Muscle layer of duodenum (tissue), 2 donors: ENCODE data around the gene DMD.
"Not testable (repeated sequence)": the region's sequence is repeated elsewhere in the genome, so short reads cannot be mapped to it uniquely, and the experiment has no call there.

ENCODE experiments used
- H3K27ac ChIP-seq: one replicate; pipeline ENCODE4 v1.7.0; 2013; ENCODE audit warnings: mild to moderate bottlenecking, low read length
- H3K27me3 ChIP-seq: one replicate; pipeline ENCODE4 v1.7.0; 2013; ENCODE audit warnings: low read depth, mild to moderate bottlenecking, control low read depth, low read length
- H3K36me3 ChIP-seq, 2 donors: one replicate each; pipeline ENCODE4 v1.7.0; 2013; ENCODE audit warnings: low read length in 2 of 2, control low read depth in 1 of 2, mild to moderate bottlenecking in 1 of 2; ENCODE audit not compliant: insufficient read depth in 2 of 2, control insufficient read depth in 1 of 2
- H3K4me1 ChIP-seq, 2 donors: one replicate each; pipeline ENCODE4 v1.7.0; 2013; ENCODE audit warnings: low read length in 2 of 2, mild to moderate bottlenecking in 2 of 2, control low read depth in 1 of 2, moderate library complexity in 1 of 2; ENCODE audit not compliant: insufficient read depth in 2 of 2, control insufficient read depth in 1 of 2
- H3K4me3 ChIP-seq, 2 donors: one replicate each; pipeline ENCODE4 v1.7.0; 2013; ENCODE audit warnings: low read length in 2 of 2, low read depth in 1 of 2, mild to moderate bottlenecking in 1 of 2
- H3K9me3 ChIP-seq, 2 donors: one replicate each; pipeline ENCODE4 v1.7.0; 2013; ENCODE audit warnings: low read length in 2 of 2, control low read depth in 1 of 2, mild to moderate bottlenecking in 1 of 2; ENCODE audit not compliant: control insufficient read depth in 1 of 2
- donor health status: healthy.

The DMD gene

GRCh38 chrX:31471229-31471628, 1740.1 kb downstream of the DMD start:
- H3K4me3 ChIP-seq, result no peak overlapping the region
- H3K9me3 ChIP-seq, result no peaks in the 10 kb centered on the region
- no peaks in the 10 kb centered on the region for H3K27me3 ChIP-seq
- no peaks in the 10 kb centered on the region for H3K36me3 ChIP-seq
- no peaks in the 10 kb centered on the region for H3K4me1 ChIP-seq
- H3K27ac ChIP-seq, result no peak overlapping the region

- not testable (repeated sequence) for H3K27ac ChIP-seq, H3K9me3 ChIP-seq, H3K4me3 ChIP-seq, H3K36me3 ChIP-seq, H3K27me3 ChIP-seq, H3K4me1 ChIP-seq
Measured at GRCh38 chrX:31470753-31471152, 1740.6 kb downstream of the DMD start.

- Histone ChIP-seq H3K9me3 (no peaks in the 10 kb centered on the region), H3K36me3 (no peaks in the 10 kb centered on the region), H3K27me3 (no peaks in the 10 kb centered on the region), H3K27ac (no peak overlapping the region), H3K4me1 (no peaks in the 10 kb centered on the region), H3K4me3 (no peak overlapping the region)
Measured at GRCh38 chrX:31464306-31464915, 1746.9 kb downstream of the DMD start.

- Histone ChIP-seq H3K27ac (no peak overlapping the region), H3K4me3 (no peak overlapping the region)
Measured at GRCh38 chrX:31461266-31461665, 1750.1 kb downstream of the DMD start.

GRCh38 chrX:31459361-31459760, 1752.0 kb downstream of the DMD start:
- H3K36me3 ChIP-seq, result no peaks in the 10 kb centered on the region
- no peaks in the 10 kb centered on the region for H3K4me1 ChIP-seq
- no peaks in the 10 kb centered on the region for H3K9me3 ChIP-seq
- H3K4me3 ChIP-seq, result no peak overlapping the region
- H3K27me3 ChIP-seq, result no peaks in the 10 kb centered on the region
- no peak overlapping the region for H3K27ac ChIP-seq

More at GRCh38 chrX:31461266-31461665, 1750.1 kb downstream of the DMD start:
- Histone ChIP-seq H3K4me1 (no peaks in the 10 kb centered on the region), H3K36me3 (no peaks in the 10 kb centered on the region), H3K9me3 (no peaks in the 10 kb centered on the region), H3K27me3 (no peaks in the 10 kb centered on the region)

- Histone ChIP-seq H3K4me1 (no peaks in the 10 kb centered on the region), H3K27ac (no peak overlapping the region), H3K4me3 (no peak overlapping the region), H3K27me3 (no peaks in the 10 kb centered on the region), H3K9me3 (no peaks in the 10 kb centered on the region), H3K36me3 (no peaks in the 10 kb centered on the region)
Measured at GRCh38 chrX:31449965-31450364, 1761.4 kb downstream of the DMD start.

GRCh38 chrX:31449081-31449480, 1762.3 kb downstream of the DMD start:
- no peaks in the 10 kb centered on the region for H3K9me3 ChIP-seq
- H3K4me1 ChIP-seq, result no peaks in the 10 kb centered on the region
- H3K4me3 ChIP-seq, result no peak overlapping the region
- no peaks in the 10 kb centered on the region for H3K36me3 ChIP-seq
- no peaks in the 10 kb centered on the region for H3K27me3 ChIP-seq
- H3K27ac ChIP-seq, result no peak overlapping the region

- Histone ChIP-seq H3K4me3 (no peak overlapping the region), H3K4me1 (no peaks in the 10 kb centered on the region), H3K9me3 (no peaks in the 10 kb centered on the region), H3K36me3 (no peaks in the 10 kb centered on the region), H3K27ac (no peak overlapping the region), H3K27me3 (no peaks in the 10 kb centered on the region)
Measured at GRCh38 chrX:31445542-31445941, 1765.8 kb downstream of the DMD start.

- H3K27ac ChIP-seq, result no peak overlapping the region
- H3K9me3 ChIP-seq, result no peaks in the 10 kb centered on the region
- no peaks in the 10 kb centered on the region for H3K27me3 ChIP-seq
- H3K4me1 ChIP-seq, result no peaks in the 10 kb centered on the region
- no peaks in the 10 kb centered on the region for H3K36me3 ChIP-seq
- no peak overlapping the region for H3K4me3 ChIP-seq
Measured at GRCh38 chrX:31443654-31444053, 1767.7 kb downstream of the DMD start.

- Histone ChIP-seq H3K4me3 (no peak overlapping the region), H3K9me3 (no peaks in the 10 kb centered on the region), H3K27ac (no peak overlapping the region), H3K36me3 (no peaks in the 10 kb centered on the region), H3K4me1 (no peaks in the 10 kb centered on the region), H3K27me3 (no peaks in the 10 kb centered on the region)
Measured at GRCh38 chrX:31440546-31440945, 1770.8 kb downstream of the DMD start.

- no peak overlapping the region for H3K27ac ChIP-seq
- H3K4me3 ChIP-seq, result no peak overlapping the region
- no peaks in the 10 kb centered on the region for H3K36me3 ChIP-seq
Measured at GRCh38 chrX:31436424-31436823, 1774.9 kb downstream of the DMD start.

GRCh38 chrX:31435592-31435991, 1775.8 kb downstream of the DMD start:
- H3K4me3 ChIP-seq, result no peak overlapping the region
- no peaks in the 10 kb centered on the region for H3K27me3 ChIP-seq
- no peaks in the 10 kb centered on the region for H3K4me1 ChIP-seq
- H3K9me3 ChIP-seq, result no peaks in the 10 kb centered on the region
- no peak overlapping the region for H3K27ac ChIP-seq
- H3K36me3 ChIP-seq, result no peaks in the 10 kb centered on the region

More at GRCh38 chrX:31436424-31436823, 1774.9 kb downstream of the DMD start:
- Histone ChIP-seq H3K9me3 (no peaks in the 10 kb centered on the region), H3K27me3 (no peaks in the 10 kb centered on the region), H3K4me1 (no peaks in the 10 kb centered on the region)
